ENCODE data around the gene STEAP3.

Gene STEAP3

DNA sequence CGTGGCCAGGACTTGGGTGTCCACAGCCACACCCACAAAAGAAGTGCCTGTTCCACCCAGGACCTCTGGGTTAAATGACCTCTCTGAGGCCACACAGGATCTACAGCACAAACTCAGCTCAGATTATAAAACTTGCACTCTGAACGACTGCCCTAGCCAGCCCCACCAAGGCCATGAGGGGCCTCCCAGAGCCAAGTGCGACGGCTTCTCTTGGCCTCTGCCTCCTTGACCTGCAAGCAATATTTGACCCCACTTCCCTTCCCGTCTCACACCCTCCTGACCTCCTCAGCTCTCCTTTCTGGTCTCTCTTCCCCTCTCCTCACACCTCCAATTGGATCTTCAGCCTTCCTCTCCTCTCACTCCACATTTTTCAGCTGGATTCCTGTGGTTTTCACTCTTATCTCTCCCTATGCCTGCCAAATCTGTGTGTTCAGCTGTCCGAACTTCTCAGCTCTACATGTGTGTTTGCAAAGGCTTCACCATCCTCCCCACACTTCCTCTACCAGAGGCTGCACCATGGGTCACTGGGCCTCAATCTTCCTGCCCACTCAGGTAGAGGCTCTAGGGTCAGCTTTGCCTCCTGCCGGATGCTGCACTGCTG is 25.3 kb upstream of the STEAP3 start:
- no peak for DNase-seq

DNA sequence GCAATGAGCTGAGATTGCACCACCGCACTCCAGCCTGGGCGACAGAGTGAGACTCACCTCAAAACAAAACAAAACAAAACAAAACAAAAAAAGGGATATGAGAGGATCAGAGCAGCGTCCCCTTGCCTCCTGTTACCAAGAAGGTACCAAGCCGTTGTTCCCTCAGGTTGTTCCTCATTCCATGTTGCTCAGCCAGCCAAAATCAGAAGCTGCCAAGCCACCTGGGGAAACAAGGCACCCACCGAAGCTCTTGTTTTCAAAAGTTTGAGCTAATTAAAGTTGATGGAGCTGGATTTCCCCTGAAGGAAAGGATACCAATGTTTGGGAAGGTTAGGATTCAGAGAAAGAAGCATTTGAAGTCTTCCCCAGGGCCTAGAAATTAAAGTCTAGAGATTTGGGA is 21.8 kb upstream of the STEAP3 start:
- DNase-seq: no peak

DNA sequence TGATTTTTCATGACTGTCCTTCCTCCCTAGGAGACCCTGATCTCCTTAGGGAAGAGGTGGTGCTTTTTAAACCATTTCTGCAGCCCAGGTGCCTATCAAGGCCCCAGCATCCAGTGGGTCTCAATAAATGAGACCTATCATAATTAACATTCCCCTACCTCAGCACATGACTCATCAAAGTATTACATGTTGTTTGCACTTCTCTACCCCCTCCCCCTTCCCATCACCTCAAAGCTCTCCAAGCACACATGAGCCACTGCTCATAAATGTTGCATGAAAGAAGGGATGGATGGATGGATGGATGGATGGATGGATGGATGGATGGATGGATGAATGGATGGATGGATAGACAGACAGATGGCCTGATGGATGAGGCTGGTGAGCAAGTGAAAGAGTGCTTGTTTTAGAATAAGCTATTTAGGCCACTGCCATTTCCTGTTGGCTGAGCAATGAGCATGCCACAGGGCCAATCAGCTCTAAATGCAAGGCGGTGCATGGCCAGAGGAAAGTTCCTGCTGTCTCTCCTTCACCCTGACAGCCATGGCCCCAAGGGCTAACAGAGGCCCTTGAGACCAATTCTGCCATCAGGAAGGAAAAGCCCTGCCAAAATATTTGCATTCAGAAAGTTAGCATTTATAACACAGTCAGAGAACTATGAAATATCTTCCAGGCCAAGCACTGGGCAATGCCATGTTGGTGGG is 20.9 kb upstream of the STEAP3 start:
- no peak for DNase-seq

DNA sequence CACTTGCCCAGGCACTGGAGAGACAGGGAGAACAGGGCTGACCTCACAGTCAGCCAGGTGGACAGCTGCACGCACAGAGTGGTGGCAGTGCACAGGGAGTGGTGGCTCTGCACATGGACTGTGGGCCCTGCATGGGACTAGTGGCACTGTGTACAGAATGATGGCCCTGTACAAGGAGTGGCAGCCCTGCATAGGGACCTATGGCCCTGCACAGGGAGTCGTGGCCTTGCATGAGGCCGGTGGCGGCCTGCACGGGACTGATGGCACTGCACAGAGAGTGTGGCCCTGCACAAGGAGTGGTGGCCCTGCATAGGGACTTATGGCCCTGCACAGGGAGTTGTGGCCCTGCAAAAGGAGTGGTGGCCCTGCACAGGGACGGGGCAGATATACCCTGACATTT is 19.1 kb upstream of the STEAP3 start:
- DNase-seq: no peak

DNA sequence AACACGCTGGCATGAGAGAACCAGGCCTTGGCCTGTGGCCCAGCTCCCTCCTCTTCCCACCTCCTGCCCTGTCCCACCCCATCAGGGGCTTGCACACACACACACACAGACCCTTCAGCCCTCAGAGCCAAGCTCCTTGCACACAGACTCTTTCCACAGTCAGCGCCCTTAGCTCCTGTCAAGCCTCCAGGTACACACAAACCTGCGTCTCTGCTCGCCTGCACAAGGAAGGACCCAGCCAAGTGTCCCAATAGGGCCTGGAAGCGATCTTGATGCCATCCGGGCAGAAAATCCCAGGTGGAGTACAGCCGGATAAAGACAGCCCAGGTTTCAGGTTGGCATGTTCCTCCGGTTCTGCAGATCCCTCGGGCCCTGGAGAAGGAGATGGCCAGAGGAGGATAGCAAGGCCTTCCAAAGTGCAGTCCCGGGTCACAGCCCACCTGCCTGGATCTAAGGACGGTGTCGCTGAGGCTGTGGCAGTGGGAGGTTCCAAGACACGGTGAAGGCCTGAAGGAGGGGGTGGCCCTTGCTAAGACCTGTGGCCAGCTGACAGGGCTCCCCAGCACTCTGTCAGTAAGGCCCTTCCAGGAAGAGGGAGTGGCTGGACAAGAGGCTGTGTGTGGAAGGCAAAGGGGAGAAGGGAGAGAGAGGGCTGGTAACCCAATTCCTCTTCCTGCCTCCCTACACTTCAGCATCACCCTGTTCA is 18.5 kb upstream of the STEAP3 start:
- DNase-seq: no peak

DNA sequence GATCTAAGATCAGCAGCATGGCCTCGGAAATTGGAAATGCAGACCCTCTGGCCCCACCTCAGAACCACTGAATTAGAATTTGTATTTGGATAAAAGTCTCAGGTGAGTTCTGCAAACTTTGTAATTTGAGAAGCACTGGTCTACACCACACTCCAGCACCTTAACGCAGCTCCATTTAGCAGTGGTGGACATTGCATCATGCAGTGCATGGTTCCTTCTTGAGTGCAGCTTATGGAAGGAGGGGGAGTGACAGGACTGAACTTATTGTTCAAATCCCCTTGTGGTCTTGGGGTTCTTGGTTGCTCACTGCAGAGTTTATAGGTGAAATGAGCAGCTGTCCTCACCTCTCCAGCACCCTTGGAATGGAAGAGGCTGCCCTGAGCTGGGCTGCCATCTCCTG is 17.4 kb upstream of the STEAP3 start:
- no peak for DNase-seq

DNA sequence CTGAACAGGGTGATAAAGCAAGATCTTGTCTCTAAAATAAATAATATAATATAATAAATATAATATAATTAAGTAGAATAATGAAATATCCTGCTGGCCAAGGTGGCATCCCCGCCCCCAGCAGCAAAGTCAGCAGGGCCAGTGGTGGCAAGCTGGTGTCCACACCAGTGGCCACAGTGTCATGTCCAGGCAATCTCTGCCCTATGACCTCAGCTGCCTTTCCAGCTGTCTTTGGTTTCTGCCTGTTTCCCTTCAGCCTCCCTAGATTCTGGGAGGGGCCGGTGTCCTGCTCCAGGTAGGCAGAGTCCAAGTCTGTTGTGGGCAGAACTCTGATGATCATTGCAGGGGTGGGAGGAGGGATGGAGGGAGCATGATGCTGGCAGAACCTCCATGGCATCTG is 16.2 kb upstream of the STEAP3 start:
- DNase-seq: no peak

DNA sequence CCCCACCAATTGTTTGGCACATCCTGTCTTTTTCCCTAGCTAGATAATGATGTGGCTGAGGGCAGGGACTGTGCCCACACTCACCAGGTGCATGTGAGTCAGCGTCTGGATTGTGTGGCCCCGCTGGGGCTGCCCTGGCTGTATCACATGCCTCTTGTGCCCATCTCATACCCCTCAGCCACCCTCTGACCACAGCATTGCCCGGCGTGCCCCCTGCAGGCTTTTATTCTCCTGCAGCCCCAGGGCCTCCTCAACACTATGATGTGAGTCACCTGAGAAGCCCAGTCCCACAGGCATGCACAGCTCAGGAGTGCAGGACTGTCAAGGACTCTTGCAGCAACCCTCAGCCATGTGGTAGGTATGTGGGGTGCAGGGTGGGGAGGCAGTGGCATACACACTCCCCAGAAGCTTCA is 14.8 kb upstream of the STEAP3 start:
- no peak for DNase-seq

DNA sequence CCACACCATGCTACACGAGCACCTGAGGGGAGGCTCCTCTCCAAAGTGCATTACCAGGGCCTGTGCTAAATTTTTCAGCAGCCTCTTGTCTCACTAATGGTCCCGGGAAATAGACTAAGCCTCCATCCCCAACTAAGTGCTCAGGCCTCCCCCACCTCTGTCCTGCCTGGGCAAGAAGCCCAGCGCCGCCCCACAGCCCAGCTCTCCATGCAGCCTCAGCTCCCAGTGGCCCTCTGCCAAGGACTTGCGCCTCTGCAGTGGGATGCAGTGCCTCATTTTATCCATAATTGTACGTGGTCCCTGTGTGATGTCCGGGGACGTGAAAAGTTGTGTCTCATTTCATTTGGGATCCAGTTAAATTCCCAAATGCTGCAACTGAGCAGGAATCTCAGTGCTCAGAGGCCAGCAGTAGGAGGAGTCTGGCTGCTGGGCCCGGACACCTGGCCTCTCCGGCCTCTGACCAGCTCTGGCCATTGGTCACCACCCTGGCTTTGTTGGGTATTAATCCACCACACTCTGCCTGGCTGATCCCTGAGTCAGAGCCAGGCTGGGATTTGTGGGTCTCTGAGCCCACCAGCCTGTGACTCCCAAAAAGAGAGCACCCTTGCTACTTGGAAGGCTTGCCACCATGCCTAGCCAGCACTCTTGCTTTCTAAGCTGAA is 11.4 kb upstream of the STEAP3 start:
- DNase-seq: no peak

DNA sequence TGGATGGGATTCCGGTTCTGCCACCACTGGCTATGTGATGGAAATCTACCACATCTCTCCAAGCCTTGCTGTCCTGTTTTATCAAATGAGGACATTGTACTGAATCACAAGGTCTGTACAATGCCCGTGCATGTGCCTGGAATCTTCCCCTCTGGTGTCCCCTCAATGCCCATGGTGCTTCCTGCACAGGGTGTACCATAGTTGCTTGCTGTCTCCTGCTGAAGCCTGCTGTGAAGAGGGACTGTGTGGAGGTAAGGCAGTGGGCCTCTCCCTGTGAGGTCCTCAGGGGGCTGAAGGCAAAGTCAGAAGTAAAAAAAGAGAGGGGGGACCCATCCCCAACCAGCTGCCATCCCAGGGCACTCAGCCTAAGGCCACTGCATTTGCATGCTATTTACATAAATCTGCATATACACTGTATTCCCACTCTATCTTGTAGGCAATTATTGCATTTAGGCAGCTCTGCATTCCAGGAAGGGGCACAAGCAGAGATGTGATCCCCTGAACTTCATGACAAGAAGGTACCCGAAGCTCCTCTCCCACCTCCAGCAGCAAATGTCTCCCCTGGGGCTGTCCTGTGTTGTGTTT is 9.1 kb upstream of the STEAP3 start:
- DNase-seq: no peak

DNA sequence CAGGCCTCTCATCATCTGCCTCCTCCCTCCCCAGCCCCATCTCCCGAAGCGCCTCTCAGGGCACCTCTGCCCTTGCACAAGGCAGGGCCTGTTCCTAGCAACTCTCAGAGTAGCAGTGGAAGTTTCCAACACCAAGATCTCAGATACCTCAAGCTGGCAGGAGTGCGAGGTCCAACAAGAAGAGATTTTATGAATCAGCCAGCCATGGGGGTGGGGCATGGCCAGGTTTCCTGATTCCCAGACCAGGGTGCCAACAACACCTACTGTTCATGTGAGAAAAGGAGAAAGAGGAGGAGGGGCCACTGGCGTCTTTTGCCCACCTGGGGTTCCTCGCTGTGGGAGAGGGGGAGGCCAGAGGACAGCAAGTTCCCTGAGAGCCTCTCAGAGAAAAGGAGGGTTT is 6.6 kb upstream of the STEAP3 start:
- no peak for DNase-seq

DNA sequence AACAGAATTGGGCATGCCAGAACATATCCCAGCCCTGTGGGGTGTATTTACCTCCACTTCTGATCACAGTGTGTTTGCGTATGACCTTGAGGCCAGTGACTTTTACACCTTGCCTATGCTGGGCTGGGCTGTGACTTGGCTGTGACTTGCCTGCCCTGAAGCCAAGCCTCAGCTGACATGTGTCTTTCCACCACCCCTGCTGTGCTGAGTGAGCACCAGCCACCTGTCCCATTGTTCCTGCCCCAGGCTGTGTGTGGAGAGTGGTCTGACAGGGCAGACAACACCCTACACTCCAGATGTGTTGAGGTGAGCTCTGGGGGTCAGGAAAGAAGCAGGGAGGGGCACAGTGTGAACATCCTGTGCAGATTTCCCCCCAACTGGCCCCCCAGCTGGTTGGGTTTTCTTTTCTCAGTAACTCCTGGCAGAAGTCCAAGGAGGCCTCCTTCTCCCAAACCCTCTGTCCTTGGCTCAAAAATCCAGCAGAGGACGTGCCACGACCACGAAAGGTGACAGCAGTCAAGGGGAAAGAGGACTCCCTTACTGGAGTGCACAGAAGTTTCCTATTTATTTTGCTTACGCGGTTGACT is 5.1 kb upstream of the STEAP3 start:
- peak; percentile 93 for DNase-seq

DNA sequence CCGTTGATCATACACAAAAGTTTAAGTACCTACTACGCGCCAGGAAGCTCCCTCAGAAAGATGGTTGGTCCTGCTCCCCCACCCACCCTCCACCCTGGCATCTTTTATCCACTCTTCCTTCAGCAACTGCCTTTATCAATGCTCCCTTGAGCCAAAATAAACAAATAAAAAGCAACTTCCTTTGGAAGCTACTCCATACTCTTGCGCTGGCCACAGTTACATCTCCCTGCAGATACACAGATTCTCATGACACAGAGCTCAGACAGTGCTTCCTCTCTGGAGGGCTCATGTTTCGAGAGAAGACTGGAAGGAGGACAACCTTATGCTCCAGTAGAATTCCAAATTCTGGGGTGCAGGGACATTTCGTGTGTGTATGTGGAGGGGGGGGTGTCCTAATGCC is 3.8 kb upstream of the STEAP3 start:
- no peak for DNase-seq

DNA sequence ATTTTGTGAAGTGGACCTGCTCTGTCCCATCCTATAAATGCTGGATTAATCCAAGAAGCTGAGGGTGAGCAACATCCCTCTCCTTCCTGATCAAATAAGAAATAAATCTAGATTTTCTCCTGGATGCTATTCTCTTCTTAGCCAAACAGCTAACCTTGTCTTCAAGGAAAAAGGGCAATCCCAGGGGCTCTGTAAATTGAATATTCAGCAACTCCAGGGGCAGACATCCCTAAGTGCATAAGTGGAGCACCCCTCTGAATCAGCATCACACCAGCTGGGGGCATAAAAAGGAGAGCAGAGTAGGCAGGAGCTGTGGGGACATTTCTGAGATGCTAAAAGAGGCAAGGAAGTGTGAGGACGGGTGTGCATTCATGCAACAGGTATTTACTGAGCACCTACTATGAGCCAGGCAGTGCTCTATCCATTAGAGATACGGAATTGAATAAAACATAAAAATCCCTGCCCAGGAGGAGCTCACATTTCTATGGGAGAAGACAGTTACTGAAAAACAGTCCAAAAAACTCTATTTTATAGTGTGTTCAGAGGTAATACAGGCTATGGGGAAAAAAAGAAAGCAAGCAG is 2.8 kb upstream of the STEAP3 start:
- no peak for DNase-seq

DNA sequence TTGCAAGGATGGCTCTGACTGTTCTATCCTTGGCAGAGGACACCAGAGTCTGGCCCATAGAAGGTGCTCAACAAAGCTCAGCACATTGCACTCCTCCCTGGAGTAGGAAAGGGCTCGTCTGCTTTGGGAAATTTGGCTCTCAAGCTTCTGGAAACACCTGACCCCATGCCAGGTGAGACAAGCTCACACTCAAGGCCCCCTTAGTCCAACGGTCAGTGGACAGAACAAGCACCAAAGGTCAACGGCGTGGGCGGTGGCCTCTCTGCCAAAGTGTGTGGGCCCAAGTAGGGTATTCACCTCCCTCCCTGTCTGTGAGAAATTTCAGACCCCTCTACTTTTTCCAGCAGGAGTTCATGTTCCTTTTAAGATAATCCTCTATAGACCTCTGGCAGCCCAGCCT is 2.0 kb upstream of the STEAP3 start:
- no peak for DNase-seq

DNA sequence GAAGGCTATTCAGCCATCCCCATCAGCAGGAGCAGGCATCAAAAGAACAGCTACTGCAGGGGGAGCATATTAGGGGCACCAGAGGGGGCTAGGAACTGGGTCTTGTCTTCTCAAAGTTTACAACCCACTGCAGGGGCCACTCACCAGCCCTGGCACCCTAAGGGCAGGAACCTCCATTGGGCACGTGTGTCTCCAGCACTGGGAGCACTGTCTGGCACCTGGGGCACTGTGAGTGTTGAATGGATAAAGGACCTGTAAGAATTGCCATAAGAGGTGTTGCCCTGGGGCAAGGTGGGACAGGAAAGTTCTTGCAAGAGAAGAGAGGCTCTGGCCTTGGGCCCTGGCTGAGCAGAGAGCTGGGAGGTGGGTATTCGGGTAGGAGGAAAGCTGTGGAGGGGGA is 1.4 kb upstream of the STEAP3 start:
- no peak for DNase-seq

DNA sequence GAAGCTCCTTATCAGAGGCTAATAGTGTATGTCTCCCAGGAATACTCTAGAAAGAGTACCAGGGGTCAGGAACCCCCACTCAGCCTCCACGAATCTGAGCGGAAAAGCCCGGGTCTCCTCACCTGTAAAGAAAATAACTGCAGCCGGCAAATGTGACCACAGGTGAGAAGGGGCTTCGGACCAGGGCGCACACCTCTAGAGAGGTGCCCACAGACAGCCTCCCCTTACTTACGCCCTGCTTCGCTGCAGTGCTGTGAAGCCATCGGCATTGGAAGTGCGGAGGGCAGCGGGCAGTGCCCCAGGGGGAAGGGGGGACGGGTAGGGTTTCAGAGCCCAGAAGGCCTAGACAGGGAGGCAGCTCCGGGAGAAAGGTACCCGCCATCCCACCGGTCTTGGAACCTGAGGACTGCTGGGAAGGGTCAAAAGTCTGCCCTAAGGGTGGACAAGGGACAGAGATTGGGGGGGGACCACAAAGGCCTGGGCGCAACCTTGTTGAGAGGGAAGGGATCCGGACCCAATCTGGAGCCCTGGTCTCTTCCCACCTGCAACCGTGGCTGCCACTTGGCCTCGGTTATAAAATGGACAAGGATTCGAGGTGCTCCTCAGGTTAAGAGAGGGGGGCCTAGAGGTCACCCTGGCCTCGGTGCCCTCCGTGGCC is 642 bp upstream of the STEAP3 start:
- no peak for DNase-seq

DNA sequence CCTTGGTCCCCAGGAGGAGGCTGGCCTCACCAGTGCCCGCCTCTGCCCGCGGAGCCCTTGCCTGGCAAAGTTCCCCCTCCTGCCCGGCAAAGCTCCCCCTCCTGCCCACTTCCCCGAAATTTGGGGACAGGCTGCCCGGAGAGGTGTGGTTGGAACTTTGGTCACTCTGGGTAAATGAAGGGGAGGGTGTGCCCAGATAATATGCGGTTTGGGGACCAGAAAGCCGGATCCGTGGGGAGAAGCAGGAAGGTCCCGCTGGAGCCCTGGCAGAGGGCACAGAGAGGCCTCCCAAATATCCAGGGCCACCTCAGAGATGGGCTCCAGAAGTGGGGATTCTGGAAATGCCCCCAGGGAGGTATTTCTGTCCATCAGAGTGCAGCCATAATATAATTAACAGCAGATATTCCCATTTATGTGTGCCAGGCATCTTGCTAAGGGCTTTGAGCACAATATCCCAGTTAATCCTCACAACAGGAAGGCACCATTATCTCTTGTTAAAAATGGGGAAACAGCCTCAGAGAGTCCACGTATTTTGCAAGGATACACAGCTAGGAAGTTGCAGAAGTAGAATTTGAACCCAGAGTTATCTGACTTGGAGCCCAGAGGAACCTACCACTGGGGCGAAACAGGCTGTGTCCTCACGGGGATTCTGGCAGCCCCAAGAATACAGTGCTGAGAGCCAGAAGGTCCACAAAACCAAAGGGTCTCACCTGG is 914 bp downstream of the STEAP3 start:
- no peak for DNase-seq

DNA sequence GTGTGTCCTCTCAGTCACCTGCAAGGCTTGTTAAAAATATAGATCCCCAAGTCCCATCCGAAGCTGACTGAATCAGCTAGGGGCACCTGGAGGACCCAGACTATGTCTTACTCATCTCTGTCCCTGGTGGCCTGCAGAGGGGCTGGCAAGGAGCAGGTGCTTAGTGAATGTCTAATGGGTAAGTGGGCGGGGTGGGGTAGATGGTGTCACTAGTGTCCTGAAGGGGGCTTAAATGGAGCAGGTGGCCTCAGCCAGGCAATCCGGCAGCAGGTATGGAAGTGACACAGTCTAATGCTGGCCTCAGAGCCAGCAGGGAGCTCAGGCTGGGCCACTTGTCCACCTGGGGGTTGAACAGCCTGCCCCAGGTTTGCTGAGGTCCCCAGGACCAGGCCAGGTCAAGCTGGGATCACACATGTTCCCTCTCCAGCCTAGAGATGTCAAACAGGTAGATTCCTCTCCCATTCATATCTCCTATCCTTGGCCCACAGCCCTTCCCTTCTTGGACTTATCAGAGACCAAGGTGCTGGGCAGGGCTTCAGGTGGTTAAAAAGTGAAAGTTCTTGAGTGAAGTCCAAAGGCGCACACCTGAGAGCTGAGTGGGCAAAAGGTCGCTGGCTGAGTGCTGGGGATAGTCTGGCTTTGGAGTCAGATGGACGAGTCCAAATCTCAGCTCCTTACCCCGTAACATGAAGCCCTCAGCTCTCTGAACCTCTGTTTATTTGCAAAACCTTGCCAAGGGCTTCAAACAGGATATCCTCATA is 1.7 kb downstream of the STEAP3 start:
- DNase-seq: peak; percentile 32

DNA sequence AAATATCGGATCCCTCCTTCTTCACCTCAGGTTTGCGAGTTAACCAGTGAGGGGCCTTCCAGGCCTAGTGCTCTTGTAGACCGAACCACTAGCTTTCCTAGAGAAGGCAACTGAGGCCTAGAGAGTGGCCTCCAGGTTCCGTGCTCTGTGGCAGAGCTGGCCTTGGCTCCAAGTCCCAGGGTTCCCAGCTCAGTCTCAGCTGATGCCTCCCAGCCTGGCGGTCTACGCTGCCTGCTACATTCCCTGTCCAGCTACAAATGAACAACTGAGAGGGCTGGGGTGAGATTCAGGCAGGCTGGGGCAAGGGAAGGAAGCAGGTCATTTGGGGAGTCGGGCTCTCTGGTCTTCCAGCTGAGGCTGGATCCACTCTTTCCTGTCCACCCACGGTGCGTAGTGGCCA is 2.3 kb downstream of the STEAP3 start:
- no peak for DNase-seq

DNA sequence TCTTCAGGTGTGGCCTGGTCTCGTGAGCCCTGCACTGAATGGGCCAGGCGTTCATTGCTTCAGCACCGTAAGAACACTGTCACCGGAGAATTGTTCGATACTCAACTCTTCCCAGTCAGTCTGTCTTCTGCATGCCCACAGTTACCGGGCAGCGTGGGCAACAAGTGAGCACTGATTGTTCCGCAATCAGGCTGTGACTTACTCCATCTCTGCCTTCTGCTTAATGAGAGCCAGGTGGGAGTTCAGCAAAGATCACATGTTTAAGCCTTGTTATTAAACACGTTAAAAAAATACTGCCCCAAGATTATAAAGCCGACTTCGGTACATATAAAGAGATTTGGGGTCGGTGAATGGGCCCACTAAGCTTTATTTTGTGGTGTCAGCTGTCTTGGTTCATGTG is 3.7 kb downstream of the STEAP3 start:
- no peak for DNase-seq
